COLO668 (cell line): ENCODE data around the gene OLFM2.

Experiments
- DNase-seq: peaks from one replicate; lab custom pipeline; 2025; ENCODE audit not compliant: unreplicated experiment; lab: John Stamatoyannopoulos, UW

The OLFM2 gene

DNA sequence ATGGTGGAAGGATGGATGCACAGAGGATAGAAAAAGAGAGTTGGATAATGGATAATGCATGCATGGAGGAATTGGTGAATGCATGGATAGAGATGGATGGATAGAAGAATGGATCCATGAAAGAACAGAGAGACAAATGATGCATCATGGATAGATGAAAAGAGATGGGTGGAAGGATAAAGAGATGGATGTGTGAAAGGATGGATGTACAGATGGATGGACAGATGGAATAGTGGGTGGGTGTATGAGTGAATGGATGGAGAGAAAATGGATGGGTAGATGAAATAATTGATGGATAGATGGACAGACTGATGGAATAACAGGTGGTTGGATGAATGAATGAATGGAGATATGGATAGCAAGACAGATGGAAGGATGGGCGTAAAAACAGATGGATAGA, 25.7 kb downstream of the OLFM2 start:
- DNase-seq, result no peak

GRCh38 chr19:9909251-9909650, 27.1 kb downstream of the OLFM2 start:
- DNase-seq, result no peak

- DNase-seq, result no peak
These were observed 29.7 kb downstream of the OLFM2 start for GRCh38 chr19:9906475-9907087.

DNA sequence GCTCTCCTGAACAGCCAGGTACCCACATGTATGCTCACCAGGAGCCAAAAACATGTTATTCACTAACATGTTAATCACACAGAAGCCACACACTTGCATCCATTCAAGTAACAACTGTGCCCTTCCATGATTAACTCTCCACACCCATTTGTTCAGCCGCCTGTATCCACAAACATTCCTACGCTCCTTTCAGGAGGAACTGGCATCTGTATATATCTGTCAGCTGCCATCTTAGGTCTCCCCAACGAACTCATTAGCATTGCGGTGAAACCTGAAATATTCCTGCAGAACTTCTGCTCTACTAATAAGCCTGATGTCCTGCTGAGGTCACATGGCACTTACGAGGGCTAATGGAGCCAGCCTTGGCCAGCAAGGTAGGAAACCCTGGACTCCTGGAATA, 33.0 kb downstream of the OLFM2 start:
- DNase-seq, result no peak

GRCh38 chr19:9901642-9902041, 34.7 kb downstream of the OLFM2 start:
- DNase-seq, result no peak

- no peak for DNase-seq
These were observed 35.3 kb downstream of the OLFM2 start for GRCh38 chr19:9901020-9901419.

GRCh38 chr19:9891609-9892373, 44.5 kb downstream of the OLFM2 start:
- DNase-seq, result no peak

DNA sequence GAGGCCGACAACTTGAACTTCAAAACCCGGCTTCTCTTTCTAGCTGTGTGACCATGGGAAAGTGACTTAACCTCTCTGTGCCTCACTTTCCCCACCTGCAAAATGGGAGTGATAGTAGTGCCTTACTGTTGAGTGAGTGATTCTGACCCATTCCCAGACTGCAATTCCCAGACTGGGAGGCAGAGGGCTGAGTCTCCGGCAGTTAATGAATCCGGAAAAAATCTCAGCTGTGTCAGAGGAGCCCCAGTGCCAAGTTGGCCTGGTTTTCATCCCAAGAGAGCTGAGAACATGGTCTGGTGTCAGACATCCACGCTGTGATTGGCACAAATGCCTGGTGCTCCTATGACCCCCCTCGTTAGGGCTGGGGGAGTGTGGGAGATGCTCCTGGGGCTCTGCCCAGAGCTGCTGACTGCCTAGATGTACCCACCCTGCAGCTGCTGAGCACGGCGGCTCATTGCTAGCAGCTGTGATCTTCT, 51.2 kb downstream of the OLFM2 start:
- no peak for DNase-seq

DNA sequence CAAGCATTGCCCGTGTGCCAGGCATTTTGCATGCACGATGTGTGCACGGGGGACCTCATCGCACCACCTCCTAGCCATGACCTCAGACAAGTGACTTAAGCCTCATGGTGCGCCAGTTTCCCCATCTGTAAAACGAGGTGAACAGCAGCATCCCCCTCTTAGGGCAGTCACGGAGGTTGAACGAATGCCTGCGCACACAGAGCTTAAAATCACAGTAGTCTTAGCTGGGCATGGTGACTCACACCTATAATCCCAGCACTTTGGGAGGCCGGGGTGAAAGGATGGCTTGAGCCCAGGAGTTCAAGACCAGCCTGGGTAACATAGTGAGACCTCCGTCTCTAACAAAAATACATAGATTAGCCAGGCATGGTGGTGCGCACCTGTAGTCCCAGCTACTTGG, 52.6 kb downstream of the OLFM2 start:
- no peak for DNase-seq

DNA sequence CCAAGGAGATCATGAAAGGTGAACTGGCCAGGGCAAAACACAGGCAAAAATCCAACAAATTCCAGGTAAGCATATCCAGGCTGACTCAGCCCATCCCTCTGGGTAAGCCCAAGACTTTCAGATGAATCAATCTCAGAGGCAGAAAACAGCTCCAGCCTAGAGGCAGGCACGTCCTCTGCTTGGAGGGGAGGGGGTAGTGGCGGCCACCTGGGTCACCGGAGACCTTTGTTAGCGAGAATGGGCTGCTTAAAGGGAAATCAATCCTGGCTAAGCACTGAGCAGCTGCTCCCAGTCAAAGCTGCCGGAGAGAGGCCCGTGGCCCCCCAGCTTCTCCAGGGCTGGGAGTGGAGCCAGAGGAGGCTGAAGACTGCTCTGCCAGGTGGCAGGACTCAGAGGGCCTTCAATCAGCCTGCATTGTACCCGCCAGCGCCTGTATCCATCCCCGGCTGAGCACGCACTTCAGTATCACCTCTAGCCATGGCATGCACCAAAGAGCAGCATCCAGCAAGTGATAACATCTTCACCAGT, 53.0 kb downstream of the OLFM2 start:
- DNase-seq, result no peak

DNA sequence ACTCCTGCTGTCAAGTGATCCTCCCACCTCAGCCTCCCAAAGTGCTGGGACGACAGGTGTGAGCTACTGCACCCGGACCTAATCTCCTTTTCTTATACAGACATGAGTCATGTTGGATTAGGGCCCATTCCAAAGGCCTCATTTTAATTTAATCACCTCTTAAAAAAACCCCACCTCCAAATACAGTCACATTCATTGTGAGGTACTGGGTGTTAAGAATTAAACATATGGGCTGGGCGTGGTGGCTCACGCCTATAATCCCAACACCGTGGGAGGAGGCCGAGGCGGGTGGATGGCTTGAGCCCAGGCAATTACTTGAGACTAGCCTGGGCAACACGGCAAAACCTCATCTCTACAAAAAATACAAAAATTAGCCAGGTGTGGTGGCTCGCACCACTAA, 54.6 kb downstream of the OLFM2 start:
- DNase-seq, result no peak

DNA sequence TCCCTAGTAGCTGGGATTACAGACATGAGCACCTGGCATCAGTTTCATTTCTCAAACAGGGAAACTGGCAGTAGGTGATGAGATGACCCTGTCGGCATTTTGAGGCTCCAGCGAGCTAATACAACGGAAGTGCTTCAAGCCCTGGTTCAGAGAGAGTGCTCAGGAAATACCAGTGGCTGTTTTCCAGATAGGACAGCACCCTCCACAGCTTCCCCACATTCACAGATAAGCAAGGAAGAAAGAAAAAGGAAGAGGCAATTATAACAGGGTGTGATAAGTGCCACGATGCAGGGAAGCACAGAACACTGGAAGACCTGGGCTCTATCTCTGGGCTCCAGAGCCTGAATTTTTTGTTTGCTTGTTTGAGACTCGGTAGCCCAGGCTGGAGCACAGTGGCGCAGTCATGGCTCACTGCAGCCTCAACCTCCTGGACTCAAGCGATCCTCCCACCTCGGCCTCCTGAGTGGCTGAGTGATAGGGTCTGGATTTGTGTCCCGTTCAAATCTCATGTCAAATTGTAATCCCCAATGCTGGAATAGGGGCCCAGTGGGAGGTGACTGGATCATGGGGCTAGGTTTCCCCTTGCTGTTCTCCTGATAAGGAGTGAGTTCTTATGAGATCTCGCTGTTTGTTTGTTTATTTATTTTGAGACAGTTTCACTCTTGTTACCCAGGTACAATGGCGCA, 57.7 kb downstream of the OLFM2 start:
- DNase-seq, result no peak

- no peak for DNase-seq
These were observed 58.4 kb downstream of the OLFM2 start for GRCh38 chr19:9877780-9878510.

GRCh38 chr19:9875796-9876195, 60.5 kb downstream of the OLFM2 start:
- DNase-seq, result no peak

DNA sequence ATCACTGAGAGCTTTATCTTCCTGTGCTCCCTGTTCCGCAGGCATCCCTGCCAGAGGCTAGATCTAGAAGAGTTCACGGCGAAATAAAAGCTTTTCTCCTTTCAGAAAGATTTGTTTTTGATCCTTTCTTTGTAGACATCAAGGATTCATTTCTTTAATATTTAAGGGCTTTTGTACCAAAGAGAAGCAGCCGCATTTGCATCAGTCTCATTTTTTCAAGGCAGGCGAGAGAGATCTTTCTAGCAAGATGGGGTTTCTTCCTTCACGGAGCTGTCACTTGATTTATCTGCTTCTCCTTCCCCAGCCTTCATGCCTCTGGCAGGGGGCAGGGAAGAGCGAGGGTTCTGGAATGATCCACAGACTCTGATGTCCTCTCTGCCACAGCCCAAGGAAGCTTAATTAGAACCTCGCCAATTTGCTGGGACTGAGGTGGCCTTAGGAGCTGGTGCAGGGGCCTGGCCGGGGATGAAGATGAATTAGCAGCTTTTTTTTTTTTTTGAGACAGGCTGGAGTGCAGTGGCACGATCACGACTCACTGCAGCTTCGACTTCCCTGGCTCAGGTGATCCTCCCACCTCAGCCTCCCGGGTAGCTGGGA, 61.2 kb downstream of the OLFM2 start:
- no peak for DNase-seq

DNA sequence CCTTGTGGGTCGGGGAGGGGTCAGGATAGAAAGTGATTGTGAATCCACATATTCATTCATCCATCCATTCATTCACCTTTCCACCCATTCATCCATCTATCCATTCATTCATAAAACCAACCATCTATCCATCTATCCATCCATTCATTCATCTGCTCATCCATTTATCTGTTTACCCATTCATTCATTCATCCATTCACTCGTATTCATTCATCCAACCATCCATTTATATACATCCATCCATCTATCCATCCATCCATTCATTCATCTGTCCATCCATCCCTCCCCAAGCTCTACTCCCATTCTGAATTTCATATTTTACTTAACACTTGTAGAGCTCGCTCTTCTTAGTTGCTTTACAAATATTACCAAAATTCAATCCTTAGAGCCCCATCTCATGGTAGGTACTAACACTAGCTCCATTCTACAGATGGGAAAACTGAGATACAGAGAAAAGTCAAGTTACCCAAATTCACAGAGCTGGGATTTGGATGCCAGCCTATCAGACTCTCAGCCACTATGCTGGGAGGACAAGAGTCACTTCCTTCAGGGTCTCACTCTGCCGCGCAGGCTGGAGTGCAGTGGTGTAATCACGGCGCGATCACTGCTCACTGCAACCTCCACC, 63.6 kb downstream of the OLFM2 start:
- DNase-seq, result no peak

GRCh38 chr19:9871626-9872338, 64.5 kb downstream of the OLFM2 start:
- peak; percentile 70 for DNase-seq

GRCh38 chr19:9868983-9869617, 67.2 kb downstream of the OLFM2 start:
- DNase-seq, result no peak
